ELF-1 (cell line): Measurements from ENCODE around the gene PLCL1.

Source experiments
- DNase-seq: peaks from one replicate; pipeline ENCODE4 v3.0.0-alpha.2; 2016; ENCODE audit warnings: low read depth, low spot score

Gene PLCL1

GRCh38 chr2:197925976-197926375, 121.6 kb downstream of the PLCL1 start:
- DNase-seq, result no peak

DNA sequence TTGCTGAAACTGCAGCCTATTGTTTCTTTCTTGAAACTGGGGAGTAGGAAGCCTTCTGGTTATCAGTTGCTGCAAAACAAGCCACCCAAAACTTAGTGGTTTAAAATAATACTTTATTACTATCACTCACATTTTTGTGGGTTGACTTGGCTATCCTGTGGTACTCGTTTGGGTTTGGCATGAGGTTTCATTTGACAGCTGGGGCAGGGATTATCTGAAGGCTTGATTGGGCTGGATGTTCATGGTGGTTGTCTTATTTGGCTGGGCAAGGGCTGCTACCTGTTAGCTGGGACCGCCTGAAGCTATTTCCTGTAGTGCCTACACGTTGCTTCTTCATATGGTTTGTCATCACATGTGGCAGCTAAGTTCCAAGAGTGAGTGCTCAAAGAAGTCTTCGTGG, 122.3 kb downstream of the PLCL1 start:
- DNase-seq, result no peak

DNA sequence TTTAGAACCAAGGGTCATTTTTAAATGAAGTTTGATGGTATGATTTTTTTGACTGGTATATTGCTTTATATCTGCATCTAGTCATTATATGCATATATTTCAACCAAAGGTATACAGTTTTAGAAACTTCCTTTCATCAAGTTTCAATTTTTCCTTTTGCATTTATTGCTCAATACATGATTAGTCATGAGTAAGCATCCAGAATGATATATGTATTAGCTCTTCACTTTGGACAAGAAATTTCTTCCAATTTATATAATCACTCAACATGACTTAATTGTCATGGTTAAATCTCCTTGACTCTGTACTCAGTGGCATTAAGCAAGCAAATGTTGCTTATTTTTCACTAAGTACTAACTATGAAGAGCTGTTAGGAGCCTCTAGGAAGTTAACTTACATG, 123.6 kb downstream of the PLCL1 start:
- DNase-seq, result no peak

DNA sequence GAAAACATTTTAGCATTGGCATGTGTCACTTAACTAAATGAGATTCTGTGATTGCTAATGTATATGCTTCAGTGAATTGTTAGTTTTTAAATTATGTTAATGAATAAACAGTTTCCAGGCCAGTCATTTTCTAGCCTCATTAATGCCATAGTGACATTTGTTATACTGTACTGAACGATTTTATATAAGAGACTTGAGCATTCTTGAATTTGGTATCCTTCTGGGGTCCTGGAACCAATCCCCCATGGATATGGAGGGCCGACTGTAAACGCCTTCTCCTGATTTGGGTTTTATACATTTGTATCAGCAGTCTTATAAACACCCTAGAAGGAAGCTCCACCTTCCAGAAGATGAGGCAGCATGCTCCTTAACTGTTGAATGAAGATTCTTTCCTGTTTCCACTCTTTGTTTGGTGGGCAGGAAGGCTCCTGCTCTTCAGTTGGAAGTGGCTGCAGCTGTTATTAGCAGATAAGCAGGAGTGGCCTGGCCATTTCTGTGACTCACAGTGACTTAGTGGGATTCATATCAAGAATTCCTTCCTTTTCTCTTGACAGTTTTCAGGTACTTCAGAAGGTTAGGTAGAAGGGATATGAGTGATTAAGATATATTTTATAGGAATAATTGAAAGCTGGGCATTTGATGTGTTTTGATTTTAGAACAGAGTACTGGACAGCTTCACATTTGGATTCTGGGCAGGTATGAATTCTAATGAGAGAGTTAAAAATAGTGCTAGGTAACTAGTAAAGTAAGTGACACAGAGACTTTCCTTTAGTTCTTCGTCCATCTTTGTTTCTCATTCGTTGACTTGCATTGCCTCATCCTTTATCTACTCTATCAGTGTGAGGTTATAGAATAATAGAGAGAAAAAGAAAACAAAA, 124.9 kb downstream of the PLCL1 start:
- DNase-seq, result peak; percentile 3

DNA sequence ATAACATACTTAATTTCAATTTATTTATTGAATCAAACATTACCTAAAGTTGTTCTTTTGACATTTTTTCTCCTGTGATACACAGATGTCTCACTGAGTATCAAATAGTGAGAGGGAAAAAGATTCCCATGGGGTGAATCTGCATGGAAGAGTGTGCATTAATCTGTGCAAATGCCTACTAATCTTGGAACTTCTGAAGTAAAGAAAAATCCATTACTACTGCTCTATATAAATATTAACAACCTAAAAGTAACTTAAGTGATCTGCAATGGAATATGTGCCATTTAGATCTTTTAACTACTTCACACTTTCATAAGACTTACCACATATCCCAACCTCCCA, 125.5 kb downstream of the PLCL1 start:
- DNase-seq, result no peak

GRCh38 chr2:197930570-197931278, 126.3 kb downstream of the PLCL1 start:
- no peak for DNase-seq

DNA sequence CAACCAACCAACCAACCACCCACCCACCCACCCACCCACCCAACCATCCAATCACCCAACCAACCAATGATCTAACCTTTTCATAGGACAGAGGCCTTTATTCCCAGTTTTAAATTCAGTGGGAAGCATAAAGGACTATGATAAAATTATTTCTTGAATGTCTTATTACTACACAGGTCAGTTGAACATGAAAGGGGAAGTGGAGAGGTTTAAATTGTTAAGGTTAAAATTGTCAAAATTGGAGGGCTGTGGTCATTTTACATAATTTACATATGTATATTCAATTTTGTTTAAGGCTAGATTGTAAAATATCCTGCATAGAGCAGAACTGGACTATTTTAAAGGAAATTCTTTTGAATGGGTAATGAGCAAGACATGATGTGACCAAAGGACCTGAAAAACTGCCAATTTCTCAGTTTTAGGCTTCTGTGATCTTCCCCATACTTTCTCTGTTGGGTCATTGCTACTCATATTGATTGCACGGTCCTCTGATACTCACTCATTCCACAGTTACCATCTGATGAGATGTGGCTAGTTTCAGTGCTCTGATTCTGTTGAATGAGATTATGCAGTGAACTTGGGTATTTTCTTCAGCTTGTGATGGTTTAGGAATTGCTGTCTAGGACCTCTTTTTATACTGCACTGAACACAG, 127.4 kb downstream of the PLCL1 start:
- DNase-seq, result no peak

- no peak for DNase-seq
These were observed 128.0 kb downstream of the PLCL1 start for GRCh38 chr2:197932374-197932773.

DNA sequence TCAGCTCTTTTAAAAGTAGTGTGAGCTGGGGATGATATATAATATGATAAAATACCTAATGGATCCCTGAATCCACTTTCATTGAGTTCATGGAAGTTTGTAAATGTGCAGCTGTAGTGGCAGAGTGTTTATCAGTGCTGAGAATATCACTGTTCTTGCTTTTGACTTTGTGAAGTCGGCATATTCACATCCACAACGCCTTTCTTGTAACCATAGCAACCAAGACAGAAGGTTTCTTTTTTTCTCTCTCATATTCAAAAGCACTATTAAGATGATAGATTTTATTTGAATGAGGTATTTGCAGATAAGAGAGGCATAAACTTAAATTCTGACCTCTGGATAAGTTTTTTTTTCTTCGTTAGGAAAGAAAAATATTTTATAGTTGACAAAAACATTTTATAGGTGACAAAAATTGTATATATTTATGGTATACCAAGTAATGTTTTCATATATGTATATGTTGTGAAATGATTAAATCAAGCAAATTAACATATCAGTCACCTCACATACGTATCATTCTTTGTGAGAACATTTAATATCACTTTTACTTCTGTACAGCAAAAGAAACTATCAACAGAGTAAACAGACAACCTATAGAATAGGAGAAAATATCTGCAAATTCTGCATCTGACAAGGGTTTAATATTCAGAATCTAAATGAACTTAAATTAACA, 130.0 kb downstream of the PLCL1 start:
- DNase-seq, result no peak

GRCh38 chr2:197934934-197935289, 130.5 kb downstream of the PLCL1 start:
- no peak for DNase-seq

- DNase-seq, result no peak
These were observed 133.4 kb downstream of the PLCL1 start for GRCh38 chr2:197937814-197938213.

DNA sequence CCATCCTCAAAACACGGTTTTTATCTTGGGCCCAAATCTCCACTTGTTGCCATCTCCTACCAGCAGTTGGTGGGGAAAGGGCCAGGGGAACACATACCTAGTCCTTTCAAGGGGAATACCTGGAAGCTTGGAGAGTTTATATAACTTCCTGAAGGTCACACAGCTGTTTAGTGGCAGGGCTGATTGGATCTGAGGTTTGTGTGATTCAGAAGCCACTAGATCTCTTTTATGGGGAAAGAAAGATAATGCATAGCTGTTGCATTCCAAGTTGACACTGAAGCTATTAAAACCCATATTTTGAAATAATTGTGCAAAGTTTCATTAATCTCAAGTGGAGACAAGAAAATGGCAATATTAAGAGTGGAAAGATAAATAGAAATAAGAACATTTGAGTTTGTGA, 134.2 kb downstream of the PLCL1 start:
- DNase-seq, result no peak

GRCh38 chr2:197939787-197940186, 135.4 kb downstream of the PLCL1 start:
- no peak for DNase-seq

- DNase-seq, result no peak
These were observed 136.0 kb downstream of the PLCL1 start for GRCh38 chr2:197940382-197940781.

DNA sequence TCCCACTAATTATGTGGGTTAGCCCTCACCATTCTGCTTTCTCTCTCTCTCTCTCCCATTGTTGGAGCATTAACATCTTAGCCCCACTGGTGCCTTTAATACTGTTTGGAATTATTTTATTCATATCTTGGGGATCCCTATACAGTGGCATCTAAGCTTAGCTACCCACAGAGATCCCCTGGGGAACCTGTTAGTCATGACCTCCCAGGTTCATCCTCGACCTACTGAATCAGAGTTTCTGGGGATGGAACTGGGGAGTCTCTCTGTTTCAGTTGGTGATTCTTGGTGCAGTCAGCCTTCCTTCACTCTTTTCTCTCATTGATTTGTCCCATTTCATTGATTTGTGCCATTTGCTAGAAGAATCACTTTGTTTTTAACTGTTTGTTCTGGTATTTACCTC, 137.3 kb downstream of the PLCL1 start:
- no peak for DNase-seq

GRCh38 chr2:197943731-197944130, 139.3 kb downstream of the PLCL1 start:
- no peak for DNase-seq

DNA sequence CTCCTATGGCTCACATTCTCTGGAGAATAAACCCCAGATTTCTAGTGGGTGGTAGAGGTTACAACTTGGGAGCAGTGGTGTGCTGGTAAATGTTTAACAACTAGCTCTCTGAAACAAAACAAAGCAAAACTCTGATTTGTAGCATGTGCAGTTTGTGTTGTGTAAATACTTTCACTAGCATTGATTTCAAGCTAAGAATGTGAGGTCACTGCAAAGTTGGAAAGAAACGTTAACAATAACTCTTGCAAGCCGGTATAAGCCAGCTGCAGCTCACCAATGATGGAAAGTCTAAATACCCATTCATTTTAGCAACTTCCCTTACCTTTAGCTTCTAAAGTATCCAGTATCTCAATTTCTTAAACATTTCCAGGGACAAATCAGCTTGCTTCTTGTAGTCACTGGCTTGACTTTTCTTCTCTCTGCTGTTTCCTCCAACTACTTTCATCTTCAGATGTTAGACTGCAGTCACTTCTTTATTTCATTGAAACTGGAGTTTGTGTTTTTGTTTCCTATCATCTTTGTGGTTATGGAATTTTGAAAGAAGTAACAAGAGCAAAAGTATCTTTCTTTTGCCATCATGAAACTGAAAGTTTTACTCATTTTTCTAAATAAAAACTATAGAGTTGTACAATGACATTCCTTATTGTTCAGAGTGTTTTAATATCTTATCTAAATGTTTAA, 140.2 kb downstream of the PLCL1 start:
- DNase-seq, result no peak

GRCh38 chr2:197946562-197946961, 142.2 kb downstream of the PLCL1 start:
- peak; percentile 12 for DNase-seq

GRCh38 chr2:197947219-197947757, 142.9 kb downstream of the PLCL1 start:
- DNase-seq, result peak; percentile 10

DNA sequence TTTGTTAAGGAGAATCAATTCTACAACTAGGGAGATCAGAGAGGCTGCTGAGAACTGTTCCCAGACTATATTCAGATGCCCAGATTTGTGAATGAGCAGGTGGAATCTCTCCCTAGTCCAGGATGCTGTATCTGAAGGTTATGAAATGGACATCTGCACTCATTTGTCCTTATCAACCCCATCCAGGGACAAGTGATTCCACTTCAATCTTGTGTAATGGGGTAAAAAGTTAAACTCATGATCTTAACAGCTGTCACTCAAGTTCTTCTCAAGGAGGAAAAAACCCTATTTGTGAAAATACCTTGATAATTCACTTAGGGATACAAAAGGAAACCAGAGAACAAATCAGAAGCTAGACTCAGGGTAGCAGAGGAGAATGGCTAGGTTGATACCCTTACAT, 144.8 kb downstream of the PLCL1 start:
- no peak for DNase-seq

- no peak for DNase-seq
These were observed 145.6 kb downstream of the PLCL1 start for GRCh38 chr2:197950006-197950405.
